ENCODE results near the gene VLDLR. TPM values are rescaled to one million over a fixed set of nuclear protein-coding genes. Genes with fewer than 3 reads are reported as not detected.

The VLDLR gene
- total RNA-seq, 1 donor: 4.7 TPM

- DNase-seq (ENCODE audit: low read depth): no peak
- TF ChIP-seq, protein P1, sequence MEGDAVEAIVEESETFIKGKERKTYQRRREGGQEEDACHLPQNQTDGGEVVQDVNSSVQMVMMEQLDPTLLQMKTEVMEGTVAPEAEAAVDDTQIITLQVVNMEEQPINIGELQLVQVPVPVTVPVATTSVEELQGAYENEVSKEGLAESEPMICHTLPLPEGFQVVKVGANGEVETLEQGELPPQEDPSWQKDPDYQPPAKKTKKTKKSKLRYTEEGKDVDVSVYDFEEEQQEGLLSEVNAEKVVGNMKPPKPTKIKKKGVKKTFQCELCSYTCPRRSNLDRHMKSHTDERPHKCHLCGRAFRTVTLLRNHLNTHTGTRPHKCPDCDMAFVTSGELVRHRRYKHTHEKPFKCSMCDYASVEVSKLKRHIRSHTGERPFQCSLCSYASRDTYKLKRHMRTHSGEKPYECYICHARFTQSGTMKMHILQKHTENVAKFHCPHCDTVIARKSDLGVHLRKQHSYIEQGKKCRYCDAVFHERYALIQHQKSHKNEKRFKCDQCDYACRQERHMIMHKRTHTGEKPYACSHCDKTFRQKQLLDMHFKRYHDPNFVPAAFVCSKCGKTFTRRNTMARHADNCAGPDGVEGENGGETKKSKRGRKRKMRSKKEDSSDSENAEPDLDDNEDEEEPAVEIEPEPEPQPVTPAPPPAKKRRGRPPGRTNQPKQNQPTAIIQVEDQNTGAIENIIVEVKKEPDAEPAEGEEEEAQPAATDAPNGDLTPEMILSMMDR (IDR thresholded peaks at IDR 0.05; ENCODE audit: insufficient read depth, low read depth, low read length): no peak
- no peak overlapping the region for H3K4me3 ChIP-seq (ENCODE audit: low read depth, low read length)
These were observed 3.3 kb upstream of the VLDLR start for GRCh38 chr9:2618289-2618688.

GRCh38 chr9:2620919-2621721 lies 467 bp upstream of the VLDLR start:
- TF ChIP-seq, protein P1 (IDR thresholded peaks at IDR 0.05; ENCODE audit: insufficient read depth, low read depth, low read length): no peak

DNA sequence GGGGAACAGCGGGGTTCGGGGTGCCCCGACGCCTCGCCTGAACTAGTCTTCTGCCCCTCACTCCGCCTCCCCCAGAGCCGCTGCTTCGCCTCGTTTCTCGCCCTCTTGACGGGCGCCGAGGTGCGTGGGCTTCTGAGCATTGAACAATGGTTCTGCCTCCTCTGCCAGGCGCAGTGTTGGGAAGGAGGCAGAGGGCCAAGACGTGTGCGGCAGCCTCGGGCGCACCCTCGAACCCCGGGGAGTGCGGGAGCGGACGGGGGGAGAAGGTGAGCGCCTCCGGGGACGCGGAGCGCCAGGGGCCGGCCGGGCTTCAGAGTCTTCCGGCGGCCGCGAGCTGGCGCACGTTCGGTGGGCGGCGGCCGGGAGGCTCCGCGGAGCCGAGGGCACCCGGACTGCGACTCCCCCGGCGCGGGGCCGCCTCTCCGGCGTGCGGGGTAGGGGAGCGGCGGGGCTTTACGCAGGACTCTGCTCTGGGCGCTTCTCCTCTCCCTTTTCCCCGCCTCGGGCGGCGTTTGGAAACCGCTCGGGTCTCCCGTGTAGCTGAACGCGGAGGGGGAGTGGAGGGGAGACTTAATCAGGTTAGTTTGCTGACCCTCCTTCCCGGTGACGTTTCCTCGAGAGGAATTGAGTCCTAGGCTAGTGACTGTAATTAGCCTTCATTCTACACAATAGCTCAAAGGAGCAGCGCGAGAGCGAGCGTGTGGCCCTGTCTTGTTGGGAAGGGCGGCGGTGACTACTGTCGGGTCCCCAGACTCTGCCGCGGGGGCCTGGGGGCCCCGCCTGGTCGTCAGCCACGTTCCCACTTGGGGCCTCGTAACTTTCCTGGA lies 1.1 kb downstream of the VLDLR start:
- DNase-seq (ENCODE audit: low read depth): no peak
- peak overlapping the region; percentile 70 for H3K4me3 ChIP-seq (ENCODE audit: low read depth, low read length)
- TF ChIP-seq, protein P1 (IDR thresholded peaks at IDR 0.05; ENCODE audit: insufficient read depth, low read depth, low read length): no peak

More at GRCh38 chr9:2620919-2621721, 467 bp upstream of the VLDLR start:
- peak; percentile 79 for DNase-seq (ENCODE audit: low read depth)
- H3K4me3 ChIP-seq (ENCODE audit: low read depth, low read length): peak overlapping the region; percentile 70

- TF ChIP-seq, protein P1 (IDR thresholded peaks at IDR 0.05; ENCODE audit: insufficient read depth, low read depth, low read length): no peak
- DNase-seq (ENCODE audit: low read depth): peak; percentile 38
- peak overlapping the region; percentile 70 for H3K4me3 ChIP-seq (ENCODE audit: low read depth, low read length)
These were observed 1.9 kb downstream of the VLDLR start for GRCh38 chr9:2623288-2624050.

- no peak for DNase-seq (ENCODE audit: low read depth)
- no peak overlapping the region for H3K4me3 ChIP-seq (ENCODE audit: low read depth, low read length)
- TF ChIP-seq, protein P1 (IDR thresholded peaks at IDR 0.05; ENCODE audit: insufficient read depth, low read depth, low read length): no peak
These were observed 2.6 kb downstream of the VLDLR start for GRCh38 chr9:2624051-2624682.

DNA sequence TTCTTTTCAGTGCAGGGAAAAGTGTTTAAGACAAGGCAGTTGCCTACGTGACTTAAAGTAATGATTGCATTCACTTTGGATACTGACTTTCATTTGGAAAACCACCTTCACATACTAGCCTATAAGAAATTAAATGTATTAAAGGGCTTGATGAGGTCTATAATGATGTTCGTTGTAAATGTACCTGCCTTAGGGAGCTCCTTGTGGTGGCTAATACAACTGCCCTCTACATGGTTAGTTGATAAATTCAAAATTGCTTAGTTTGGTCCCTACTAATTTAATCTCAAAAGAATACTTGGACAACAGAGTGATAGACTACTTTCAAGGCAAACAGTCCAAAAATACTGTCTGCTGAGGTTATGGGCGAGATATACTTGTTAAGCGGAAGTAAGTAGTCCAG lies 3.8 kb downstream of the VLDLR start:
- no peak overlapping the region for H3K4me3 ChIP-seq (ENCODE audit: low read depth, low read length)
- no peak for DNase-seq (ENCODE audit: low read depth)
- TF ChIP-seq, protein P1 (IDR thresholded peaks at IDR 0.05; ENCODE audit: insufficient read depth, low read depth, low read length): peak; percentile 5

All from fibroblast of villous mesenchyme (primary cell).